Activated naive CD4-positive, alpha-beta T cell treated with anti-CD3 and anti-CD28 coated beads, Interleukin-2, amount 10 ng/mL, durations not matched to agents 7 days and 5 days (primary cell): ENCODE measurements around the gene NAV2.

ENCODE experiments used
- CTCF ChIA-PET: fragments of 350-600 bp; sonication (Branson Sonifier 250); formaldehyde crosslinking; loops from one replicate; lab custom pipeline; 2021; ENCODE audit warnings: antibody characterized with exemption; lab: Charles Lee
- DNase-seq: peaks from one replicate; pipeline ENCODE4 v3.0.0-alpha.2; 2020
- H3K27ac Mint-ChIP-seq: one replicate; pipeline ENCODE4 v1.8.0; 2021; ENCODE audit warnings: mild to moderate bottlenecking, moderate library complexity, mixed read lengths
- H3K27me3 Mint-ChIP-seq: one replicate; pipeline ENCODE4 v1.8.0; 2021; ENCODE audit warnings: mild to moderate bottlenecking, mixed read lengths
- H3K36me3 Mint-ChIP-seq: one replicate; pipeline ENCODE4 v1.8.0; 2021; ENCODE audit warnings: mixed read lengths
- H3K4me1 Mint-ChIP-seq: one replicate; pipeline ENCODE4 v1.8.0; 2021; ENCODE audit warnings: mixed read lengths
- H3K4me3 Mint-ChIP-seq: one replicate; pipeline ENCODE4 v1.8.0; 2021; ENCODE audit warnings: mild to moderate bottlenecking, moderate library complexity, mixed read lengths
- H3K9me3 Mint-ChIP-seq: one replicate; pipeline ENCODE4 v1.8.0; 2021; ENCODE audit warnings: mixed read lengths

The NAV2 gene

DNA sequence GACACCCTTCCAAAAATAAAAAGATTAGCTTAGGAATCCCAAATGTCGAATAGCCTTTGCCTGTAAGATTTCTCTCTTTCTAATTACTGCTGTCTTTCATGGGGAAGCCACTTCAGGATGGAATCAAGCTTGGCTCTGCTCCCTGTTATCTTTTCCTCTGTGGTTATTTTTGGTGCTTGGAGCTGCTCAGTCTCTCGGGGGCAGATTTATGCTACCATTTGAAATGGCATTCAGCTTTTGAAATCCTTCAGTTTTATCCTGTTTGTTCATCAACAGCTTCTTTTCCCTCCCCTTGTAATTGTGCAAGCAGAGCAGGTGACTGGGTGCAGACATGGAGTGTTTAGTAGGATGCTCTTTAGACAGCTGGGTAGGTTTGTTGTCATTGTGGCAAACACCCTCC, 336.6 kb downstream of the NAV2 start:
- H3K9me3 Mint-ChIP-seq = no peaks in the 10 kb centered on the region
- no peak for DNase-seq
- H3K4me1 Mint-ChIP-seq = no peaks in the 10 kb centered on the region
- no peak overlapping the region for H3K4me3 Mint-ChIP-seq
- peaks cover 8% of the 10 kb centered on the region for H3K27me3 Mint-ChIP-seq
- CTCF ChIA-PET = no interaction called here
- H3K27ac Mint-ChIP-seq = no peak overlapping the region
- no peaks in the 10 kb centered on the region for H3K36me3 Mint-ChIP-seq

DNA sequence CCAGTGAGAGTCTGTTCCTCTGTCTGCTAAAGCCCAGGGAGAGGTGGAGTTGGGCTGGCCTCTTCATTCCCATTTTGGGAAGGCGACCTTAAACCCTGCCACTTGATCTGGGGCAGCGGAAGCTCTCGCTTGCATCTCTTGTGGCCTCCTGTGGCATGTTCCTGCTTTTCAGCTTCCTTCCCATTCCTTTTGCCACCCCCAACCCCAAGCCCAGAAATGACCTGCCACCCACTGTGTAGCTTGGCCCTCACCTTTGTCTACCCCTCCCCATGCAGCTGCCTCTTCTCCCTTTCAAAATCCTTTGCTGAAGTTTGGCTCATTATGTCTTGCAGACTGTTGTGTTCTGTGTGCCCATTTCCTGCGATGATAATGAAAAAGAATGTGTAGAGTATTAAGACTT, 337.4 kb downstream of the NAV2 start:
- Mint-ChIP-seq H3K9me3 (no peaks in the 10 kb centered on the region), H3K36me3 (no peaks in the 10 kb centered on the region), H3K27ac (no peak overlapping the region), H3K27me3 (peaks cover 8% of the 10 kb centered on the region), H3K4me3 (no peak overlapping the region), H3K4me1 (no peaks in the 10 kb centered on the region)
- CTCF ChIA-PET = no interaction called here
- DNase-seq = no peak

- DNase-seq = no peak
These were observed 338.1 kb downstream of the NAV2 start for GRCh38 chr11:20050551-20051333.

GRCh38 chr11:20051469-20052399, 339.1 kb downstream of the NAV2 start:
- H3K4me1 Mint-ChIP-seq = no peaks in the 10 kb centered on the region
- CTCF ChIA-PET = no interaction called here

More at GRCh38 chr11:20050551-20051333, 338.1 kb downstream of the NAV2 start:
- Mint-ChIP-seq H3K4me3 (no peak overlapping the region), H3K27me3 (peaks cover 8% of the 10 kb centered on the region), H3K27ac (no peak overlapping the region), H3K36me3 (no peaks in the 10 kb centered on the region), H3K4me1 (no peaks in the 10 kb centered on the region), H3K9me3 (no peaks in the 10 kb centered on the region)
- CTCF ChIA-PET = no interaction called here

GRCh38 chr11:20053572-20053971, 340.9 kb downstream of the NAV2 start:
- Mint-ChIP-seq H3K4me3 (no peak overlapping the region), H3K4me1 (no peaks in the 10 kb centered on the region), H3K27ac (no peak overlapping the region), H3K36me3 (no peaks in the 10 kb centered on the region), H3K27me3 (peaks cover 8% of the 10 kb centered on the region), H3K9me3 (no peaks in the 10 kb centered on the region)
- DNase-seq = no peak
- CTCF ChIA-PET = no interaction called here

More at GRCh38 chr11:20051469-20052399, 339.1 kb downstream of the NAV2 start:
- H3K27ac Mint-ChIP-seq = no peak overlapping the region
- H3K27me3 Mint-ChIP-seq = peaks cover 8% of the 10 kb centered on the region
- no peaks in the 10 kb centered on the region for H3K36me3 Mint-ChIP-seq
- no peak overlapping the region for H3K4me3 Mint-ChIP-seq
- no peaks in the 10 kb centered on the region for H3K9me3 Mint-ChIP-seq
- DNase-seq = no peak

- Mint-ChIP-seq H3K9me3 (no peaks in the 10 kb centered on the region), H3K4me1 (no peaks in the 10 kb centered on the region), H3K36me3 (no peaks in the 10 kb centered on the region), H3K27ac (no peak overlapping the region), H3K4me3 (no peak overlapping the region), H3K27me3 (no peaks in the 10 kb centered on the region)
- no peak for DNase-seq
- CTCF ChIA-PET = no interaction called here
These were observed 341.9 kb downstream of the NAV2 start for GRCh38 chr11:20054584-20054983.

DNA sequence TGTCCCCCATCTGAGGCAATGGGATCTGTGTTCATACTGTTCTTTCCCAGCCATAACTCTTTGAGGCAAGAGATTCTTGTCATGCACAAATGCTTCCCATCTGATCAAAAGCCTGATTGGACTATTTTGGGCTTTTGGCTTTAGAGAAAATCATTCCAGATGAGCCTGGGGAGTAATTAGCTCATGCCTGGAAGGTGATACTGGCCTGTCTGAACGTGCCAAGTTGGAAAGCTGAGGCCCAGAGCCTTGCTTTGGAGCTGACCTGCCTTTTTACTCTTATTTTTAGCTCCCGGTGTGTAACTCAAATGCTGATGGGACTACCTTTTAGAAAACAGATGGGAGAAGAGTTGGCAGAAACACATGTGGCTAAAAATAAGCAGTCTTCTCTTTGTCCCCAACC, 342.7 kb downstream of the NAV2 start:
- Mint-ChIP-seq H3K4me3 (no peak overlapping the region), H3K36me3 (no peaks in the 10 kb centered on the region), H3K27ac (no peak overlapping the region), H3K27me3 (no peaks in the 10 kb centered on the region), H3K9me3 (no peaks in the 10 kb centered on the region), H3K4me1 (no peaks in the 10 kb centered on the region)
- CTCF ChIA-PET = no interaction called here
- no peak for DNase-seq

DNA sequence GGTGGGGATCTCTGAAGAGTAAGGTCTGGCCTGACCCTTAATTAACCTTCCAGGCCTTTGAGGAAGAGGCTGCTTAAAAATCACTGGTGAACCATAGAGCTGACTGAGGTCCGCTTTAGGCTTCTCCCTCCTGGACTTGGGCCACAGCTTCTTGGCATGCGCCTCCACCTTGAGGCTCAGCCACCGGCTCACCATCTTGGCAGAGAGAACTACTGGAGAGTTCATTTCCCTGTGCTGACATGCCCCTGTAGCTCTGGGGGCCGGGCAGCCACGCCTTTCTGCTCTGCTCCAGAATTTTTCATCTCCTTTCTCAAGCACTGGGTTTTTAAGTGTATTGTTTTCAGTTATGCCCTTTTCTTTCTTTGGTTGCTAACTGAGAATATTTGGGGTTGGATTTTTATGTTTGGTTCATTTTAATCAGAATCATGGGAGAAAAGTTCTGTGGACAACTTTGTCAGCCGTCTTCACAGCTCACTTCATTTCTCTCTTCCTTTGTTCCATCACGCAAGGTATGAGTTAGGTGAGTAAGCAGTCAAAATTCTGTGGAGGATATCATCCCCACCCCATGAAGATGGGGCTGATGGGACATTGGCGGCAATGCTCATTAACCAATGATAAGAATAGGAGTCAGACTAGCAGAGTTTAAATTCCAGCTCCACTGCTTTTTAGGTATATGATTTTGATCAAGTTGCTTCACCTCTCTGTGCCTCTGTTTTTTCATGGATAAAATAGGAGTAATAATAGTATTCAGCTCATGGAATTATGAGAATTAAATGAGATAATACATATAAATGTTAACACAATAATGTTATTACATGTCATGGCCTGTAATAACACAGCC, 343.7 kb downstream of the NAV2 start:
- CTCF ChIA-PET = interaction anchor here (0.5 to 0.7 kb wide), 2 partner anchors 627 to 1037 kb away, joined by 3 read pairs; no protein-coding TSS in a partner anchor
- no peaks in the 10 kb centered on the region for H3K27me3 Mint-ChIP-seq
- no peak for DNase-seq

GRCh38 chr11:20056950-20057943, 344.6 kb downstream of the NAV2 start:
- CTCF ChIA-PET = interaction anchor here (0.5 kb wide), 1 partner anchor 626 kb away, joined by 3 read pairs; no protein-coding TSS in a partner anchor
- no peaks in the 10 kb centered on the region for H3K27me3 Mint-ChIP-seq

More for the DNA sequence above, 343.7 kb downstream of the NAV2 start:
- Mint-ChIP-seq H3K4me3 (no peak overlapping the region), H3K9me3 (no peaks in the 10 kb centered on the region), H3K36me3 (no peaks in the 10 kb centered on the region), H3K4me1 (no peaks in the 10 kb centered on the region), H3K27ac (no peak overlapping the region)

GRCh38 chr11:20058749-20059458, 346.3 kb downstream of the NAV2 start:
- no peaks in the 10 kb centered on the region for H3K27me3 Mint-ChIP-seq
- H3K4me3 Mint-ChIP-seq = no peak overlapping the region
- DNase-seq = no peak
- H3K9me3 Mint-ChIP-seq = no peaks in the 10 kb centered on the region
- H3K36me3 Mint-ChIP-seq = no peaks in the 10 kb centered on the region
- H3K4me1 Mint-ChIP-seq = no peaks in the 10 kb centered on the region
- H3K27ac Mint-ChIP-seq = no peak overlapping the region
- CTCF ChIA-PET = no interaction called here

More at GRCh38 chr11:20056950-20057943, 344.6 kb downstream of the NAV2 start:
- Mint-ChIP-seq H3K4me1 (no peaks in the 10 kb centered on the region), H3K9me3 (no peaks in the 10 kb centered on the region), H3K4me3 (no peak overlapping the region), H3K36me3 (no peaks in the 10 kb centered on the region), H3K27ac (no peak overlapping the region)
- no peak for DNase-seq

DNA sequence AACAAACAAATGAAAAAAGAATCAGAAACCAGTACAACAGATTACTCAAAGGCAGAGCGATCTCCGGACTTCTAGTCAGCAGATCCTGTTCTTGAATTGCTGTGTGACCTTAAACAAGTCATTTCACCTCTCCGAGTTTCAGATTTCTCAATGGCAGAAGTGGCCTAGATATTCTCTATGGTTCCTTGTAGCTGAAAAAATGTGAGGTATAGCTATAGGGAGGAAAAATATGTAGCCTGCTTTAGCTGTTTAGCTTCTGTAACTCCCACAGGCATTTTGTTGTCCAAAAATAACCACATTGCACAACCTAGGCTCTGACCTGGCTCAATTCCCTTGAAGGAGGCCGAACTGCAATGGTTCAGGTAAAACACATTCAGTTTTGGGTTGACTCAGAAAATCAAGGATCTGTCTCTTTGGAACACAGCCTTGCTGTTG, 347.0 kb downstream of the NAV2 start:
- Mint-ChIP-seq H3K4me1 (no peaks in the 10 kb centered on the region), H3K9me3 (no peaks in the 10 kb centered on the region), H3K4me3 (no peak overlapping the region), H3K36me3 (no peaks in the 10 kb centered on the region), H3K27ac (no peak overlapping the region), H3K27me3 (peaks cover 3% of the 10 kb centered on the region)
- no peak for DNase-seq
- CTCF ChIA-PET = no interaction called here

- Mint-ChIP-seq H3K4me3 (no peak overlapping the region), H3K27me3 (peaks cover 3% of the 10 kb centered on the region), H3K36me3 (no peaks in the 10 kb centered on the region), H3K27ac (no peak overlapping the region), H3K4me1 (no peaks in the 10 kb centered on the region), H3K9me3 (no peaks in the 10 kb centered on the region)
- CTCF ChIA-PET = no interaction called here
- no peak for DNase-seq
These were observed 347.5 kb downstream of the NAV2 start for GRCh38 chr11:20060181-20060580.
